Measurements from ENCODE around the gene NCL.
"Not testable (repeated sequence)": the region's sequence is repeated elsewhere in the genome, so short reads cannot be mapped to it uniquely, and the experiment has no call there.

NCL gene

GRCh38 chr2:231467613-231468530 lies 3.6 kb upstream of the NCL start:
- DNase-seq (ENCODE audit: low spot score): no peak

GRCh38 chr2:231467016-231467545 lies 2.8 kb upstream of the NCL start:
- DNase-seq (ENCODE audit: low spot score): no peak

- peak; percentile 99 for DNase-seq (ENCODE audit: low spot score)
Observed at GRCh38 chr2:231464576-231465540, 574 bp upstream of the NCL start.

- DNase-seq (ENCODE audit: low spot score): no peak
Observed at GRCh38 chr2:231462729-231463465, 1.4 kb downstream of the NCL start.

GRCh38 chr2:231461516-231461971 lies 2.7 kb downstream of the NCL start:
- DNase-seq (ENCODE audit: low spot score): no peak

GRCh38 chr2:231460841-231461240 lies 3.4 kb downstream of the NCL start:
- not testable (repeated sequence) for DNase-seq (ENCODE audit: low spot score)

- DNase-seq (ENCODE audit: low spot score): no peak
Observed at GRCh38 chr2:231460073-231460835, 4.0 kb downstream of the NCL start.

GRCh38 chr2:231458368-231458767 lies 5.9 kb downstream of the NCL start:
- DNase-seq (ENCODE audit: low spot score): no peak

GRCh38 chr2:231457101-231457500 lies 7.2 kb downstream of the NCL start:
- no peak for DNase-seq (ENCODE audit: low spot score)

GRCh38 chr2:231456295-231457004 lies 7.8 kb downstream of the NCL start:
- no peak for DNase-seq (ENCODE audit: low spot score)

GRCh38 chr2:231455890-231456289 lies 8.4 kb downstream of the NCL start:
- DNase-seq (ENCODE audit: low spot score): no peak

- no peak for DNase-seq (ENCODE audit: low spot score)
Observed at GRCh38 chr2:231455222-231455621, 9.1 kb downstream of the NCL start.

GRCh38 chr2:231454361-231454791 lies 9.9 kb downstream of the NCL start:
- DNase-seq (ENCODE audit: low spot score): no peak

- DNase-seq (ENCODE audit: low spot score): no peak
Observed at GRCh38 chr2:231452799-231453508, 11.3 kb downstream of the NCL start.

- no peak for DNase-seq (ENCODE audit: low spot score)
Observed at GRCh38 chr2:231450548-231450989, 13.7 kb downstream of the NCL start.

- DNase-seq (ENCODE audit: low spot score): no peak
Observed at GRCh38 chr2:231449503-231450054, 14.7 kb downstream of the NCL start.

- no peak for DNase-seq (ENCODE audit: low spot score)
Observed at GRCh38 chr2:231436957-231437356, 27.3 kb downstream of the NCL start.

- DNase-seq (ENCODE audit: low spot score): no peak
Observed at GRCh38 chr2:231433990-231434389, 30.3 kb downstream of the NCL start.

GRCh38 chr2:231431606-231432005 lies 32.7 kb downstream of the NCL start:
- DNase-seq (ENCODE audit: low spot score): no peak

Measured in AG08396 (cell line).